Astrocyte (in vitro differentiated cells and primary cell): ENCODE data around the gene LBP.

ENCODE experiments used
- CTCF ChIP-seq: IDR thresholded peaks from 2 replicates; pipeline ENCODE4 v1.5.1; 2011; ENCODE audit warnings: low read depth, mild to moderate bottlenecking, inconsistent platforms, low read length, moderate library complexity; ENCODE audit not compliant: insufficient read depth
- EZH2 ChIP-seq: IDR thresholded peaks from 2 replicates; pipeline ENCODE4 v1.6.1; 2012; ENCODE audit warnings: mild to moderate bottlenecking, low read length, inconsistent platforms; ENCODE audit not compliant: insufficient read depth

- TF ChIP-seq CTCF: no peak
- TF ChIP-seq EZH2: no peak
Measured at GRCh38 chr20:38311091-38311490, 35.2 kb upstream of the LBP start.
